Naive B cell (primary cell): ENCODE results near the gene IL17RD. TPM values are rescaled to one million over a fixed set of nuclear protein-coding genes. Genes with fewer than 3 reads are reported as not detected.

Experiments
- ATAC-seq, 2 donors: fragments of 150-1000 bp; cut with Tn5 transposase; 2 replicates each; pipeline ENCODE4 v1.10.0; 2021; ENCODE audit warnings: low read depth in 2 of 2, mild to moderate bottlenecking in 2 of 2, moderate library complexity in 2 of 2
- DNase-seq: peaks from one replicate; pipeline ENCODE4 v3.0.0; 2022
- H3K27ac Mint-ChIP-seq, 6 donors: one replicate each; pipeline ENCODE4 v1.8.0; 2020 to 2022; ENCODE audit warnings: mild to moderate bottlenecking in 6 of 6, mixed read lengths in 6 of 6, moderate library complexity in 5 of 6, inconsistent platforms in 2 of 6
- H3K27me3 Mint-ChIP-seq, 3 donors: one replicate each; pipeline ENCODE4 v1.8.0; 2021 to 2022; ENCODE audit warnings: mixed read lengths in 3 of 3, mild to moderate bottlenecking in 1 of 3
- H3K36me3 Mint-ChIP-seq, 2 donors: one replicate each; pipeline ENCODE4 v1.8.0; 2020 to 2022; ENCODE audit warnings: mixed read lengths in 2 of 2, inconsistent platforms in 1 of 2, mild to moderate bottlenecking in 1 of 2
- H3K4me1 Mint-ChIP-seq, 3 donors: one replicate each; pipeline ENCODE4 v1.8.0; 2020 to 2022; ENCODE audit warnings: mixed read lengths in 3 of 3, inconsistent platforms in 1 of 3, mild to moderate bottlenecking in 1 of 3, moderate library complexity in 1 of 3
- H3K4me3 Mint-ChIP-seq, 8 donors: one replicate each; pipeline ENCODE4 v1.8.0; 2020 to 2022; ENCODE audit warnings: mild to moderate bottlenecking in 8 of 8, mixed read lengths in 8 of 8, moderate library complexity in 8 of 8, inconsistent platforms in 2 of 8
- H3K9me3 Mint-ChIP-seq, 7 donors: one replicate each; pipeline ENCODE4 v1.8.0; 2020 to 2022; ENCODE audit warnings: mixed read lengths in 7 of 7, mild to moderate bottlenecking in 5 of 7, inconsistent platforms in 2 of 7, moderate library complexity in 1 of 7
- polyA plus RNA-seq, 6 donors: library from polyadenylated mRNA; unstranded; fragments of 300-500 nt; fragmentation: Illumina TruSeq; gene quantifications; one replicate each; pipeline ENCODE4 v1.2.3, GENCODE V29; 2021; ENCODE audit warnings: low read depth in 6 of 6

IL17RD gene
- polyA plus RNA-seq, 6 donors from 2014 or later: not detected

GRCh38 chr3:57135964-57136719 is 29.0 kb downstream of the IL17RD start:
- H3K27ac Mint-ChIP-seq: no peak overlapping the region
- ATAC-seq: no peak

DNA sequence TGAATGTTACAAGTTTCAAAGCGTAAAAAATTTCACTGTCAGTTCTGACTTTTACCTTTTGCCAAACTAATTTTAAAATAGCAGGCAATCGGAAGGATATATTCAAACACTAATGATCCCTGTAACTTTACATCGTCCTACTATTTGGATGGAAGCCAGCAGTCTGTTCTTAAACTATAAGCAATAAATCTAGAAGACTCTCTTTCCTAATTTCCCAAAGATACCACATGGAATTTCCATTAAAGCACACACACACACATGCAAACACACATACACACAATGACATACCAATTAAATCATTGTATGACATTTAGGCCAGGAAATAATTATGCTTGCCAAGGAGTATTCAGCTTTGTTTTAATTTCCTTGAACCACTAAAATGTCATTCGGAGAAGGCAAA is 32.0 kb downstream of the IL17RD start:
- Mint-ChIP-seq H3K27ac (no peak overlapping the region), H3K36me3 (peaks cover 0 to under 1% of the 10 kb centered on the region in 2 donors), H3K4me3 (no peak overlapping the region), H3K9me3 (peaks cover 0 to 2% (median 0%) of the 10 kb centered on the region in 7 donors), H3K4me1 (peaks cover 0 to 3% (median 0%) of the 10 kb centered on the region in 3 donors), H3K27me3 (peaks cover 6 to 35% (median 25%) of the 10 kb centered on the region in 3 donors)
- DNase-seq (no peak), ATAC-seq (no peak)

More at GRCh38 chr3:57135964-57136719, 29.0 kb downstream of the IL17RD start:
- H3K9me3 Mint-ChIP-seq: peaks cover 0 to 2% (median 0%) of the 10 kb centered on the region in 7 donors
- peaks cover 0 to 3% of the 10 kb centered on the region in 2 donors for H3K36me3 Mint-ChIP-seq
- H3K4me3 Mint-ChIP-seq: no peak overlapping the region
- H3K4me1 Mint-ChIP-seq: peaks cover 0 to 3% (median 0%) of the 10 kb centered on the region in 3 donors
- peaks cover 14 to 34% (median 21%) of the 10 kb centered on the region in 3 donors for H3K27me3 Mint-ChIP-seq
- DNase-seq: no peak

DNA sequence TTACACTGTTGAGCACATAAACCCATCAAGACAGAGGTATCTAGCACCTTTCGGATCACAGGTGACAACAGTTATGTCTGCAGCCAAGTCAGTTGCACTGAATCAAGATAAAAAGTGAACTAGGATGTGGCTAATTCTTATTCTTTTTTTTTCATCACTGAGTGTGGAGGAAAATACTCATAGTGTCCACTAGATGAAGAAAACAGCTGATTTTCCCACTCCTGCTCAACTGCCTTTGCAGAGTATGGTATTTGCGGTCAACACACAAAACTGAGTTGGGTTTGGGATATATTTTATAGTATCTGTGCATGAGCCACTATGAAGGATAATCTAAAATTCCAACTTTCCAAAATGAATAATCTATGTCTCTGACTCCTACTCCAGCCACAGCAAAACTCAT is 32.5 kb downstream of the IL17RD start:
- Mint-ChIP-seq H3K9me3 (peaks cover 0 to 2% (median 0%) of the 10 kb centered on the region in 7 donors), H3K36me3 (no peaks in the 10 kb centered on the region), H3K27me3 (peaks cover 1 to 35% (median 21%) of the 10 kb centered on the region in 3 donors), H3K4me3 (no peak overlapping the region), H3K4me1 (peaks cover 0 to 3% (median 0%) of the 10 kb centered on the region in 3 donors), H3K27ac (no peak overlapping the region)
- no peak for ATAC-seq
- DNase-seq: no peak

- H3K27me3 Mint-ChIP-seq: peaks cover 0 to 26% (median 13%) of the 10 kb centered on the region in 3 donors
- H3K36me3 Mint-ChIP-seq: no peaks in the 10 kb centered on the region
- peaks cover 0 to 3% (median 0%) of the 10 kb centered on the region in 3 donors for H3K4me1 Mint-ChIP-seq
- DNase-seq (no peak), ATAC-seq (no peak)
- H3K4me3 Mint-ChIP-seq: no peak overlapping the region
- peaks cover 0 to 2% (median 0%) of the 10 kb centered on the region in 7 donors for H3K9me3 Mint-ChIP-seq
- H3K27ac Mint-ChIP-seq: peak overlapping the region in 1 of 6 donors; percentile 27
These were observed 34.0 kb downstream of the IL17RD start for GRCh38 chr3:57131210-57131588.

DNA sequence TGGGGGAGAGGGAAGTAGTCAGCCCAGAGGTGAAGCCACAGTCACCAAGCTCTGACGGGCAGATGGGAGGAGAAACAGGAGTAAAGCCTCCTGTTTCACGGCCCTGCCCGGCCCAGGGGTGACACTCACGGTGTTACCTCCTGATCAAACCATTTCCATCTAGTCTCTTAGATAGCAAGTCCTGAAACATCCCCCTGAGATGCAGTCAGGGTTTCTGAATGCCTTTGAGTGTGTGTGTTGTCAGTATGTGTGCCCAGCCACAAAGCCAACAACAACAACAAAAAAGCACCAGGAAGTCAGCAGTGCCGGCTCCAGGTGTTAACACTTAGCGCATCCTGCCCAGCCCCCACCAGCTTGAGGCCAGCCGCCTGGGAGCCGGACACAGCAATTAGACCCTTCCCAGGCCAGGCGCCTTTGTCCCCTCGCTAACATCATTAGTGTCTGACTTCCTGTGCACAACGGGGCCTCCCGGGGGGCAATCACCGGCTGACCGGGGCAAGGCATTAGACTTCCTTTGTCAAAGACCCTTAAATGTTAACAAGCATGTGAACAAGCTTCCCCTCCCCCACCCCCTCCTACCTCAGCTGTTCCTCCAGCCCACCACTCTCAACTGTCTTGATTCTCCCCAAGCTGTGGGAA is 34.5 kb downstream of the IL17RD start:
- Mint-ChIP-seq H3K4me1 (peaks cover 0 to 3% (median 0%) of the 10 kb centered on the region in 3 donors), H3K27me3 (peaks cover 0 to 26% (median 13%) of the 10 kb centered on the region in 3 donors), H3K36me3 (no peaks in the 10 kb centered on the region), H3K27ac (no peak overlapping the region), H3K4me3 (no peak overlapping the region), H3K9me3 (peaks cover 0 to 2% (median 0%) of the 10 kb centered on the region in 7 donors)
- no peak for ATAC-seq
- DNase-seq: no peak

DNA sequence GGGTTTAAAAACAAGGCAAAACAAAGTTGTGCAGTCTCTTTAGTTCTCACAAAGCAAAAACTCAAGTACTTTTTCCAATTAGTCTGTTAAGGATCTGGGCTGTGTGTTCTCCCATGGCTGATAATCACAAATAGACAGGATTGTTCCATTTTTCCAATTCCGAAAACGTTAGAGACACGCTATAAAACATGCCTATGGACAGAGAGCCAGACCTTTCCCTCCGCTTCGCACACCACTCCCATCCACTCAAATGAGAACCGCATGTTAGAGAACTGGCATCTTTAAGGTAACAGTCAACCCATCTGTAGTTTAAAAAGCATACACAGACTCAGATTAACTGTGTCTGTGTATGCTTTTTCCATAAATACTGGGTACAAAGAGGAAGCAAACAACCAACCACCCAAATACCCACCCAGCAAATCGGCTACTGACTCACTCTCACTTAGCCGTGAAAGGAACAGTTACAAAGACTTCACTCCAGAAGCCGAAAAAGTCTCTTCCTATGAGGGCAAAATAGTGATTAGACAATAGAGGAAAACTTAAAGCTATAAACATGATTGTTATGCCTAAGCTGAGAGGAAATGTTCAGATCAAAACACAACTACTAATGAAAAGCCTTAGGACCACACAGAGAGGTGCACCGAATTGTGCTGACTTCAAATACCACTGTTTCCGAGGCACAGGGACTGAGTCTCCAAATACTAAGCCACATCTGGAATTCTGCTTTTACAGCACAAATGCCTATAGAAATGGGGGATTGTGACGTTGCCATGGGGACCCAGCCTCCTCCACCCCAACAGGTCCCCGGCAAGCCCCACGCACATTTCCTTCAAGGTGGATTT is 36.1 kb downstream of the IL17RD start:
- Mint-ChIP-seq H3K4me1 (no peaks in the 10 kb centered on the region), H3K4me3 (no peak overlapping the region), H3K9me3 (peaks cover 0 to 2% (median 0%) of the 10 kb centered on the region in 7 donors), H3K27ac (no peak overlapping the region), H3K36me3 (no peaks in the 10 kb centered on the region), H3K27me3 (peaks cover 0 to 32% (median 13%) of the 10 kb centered on the region in 3 donors)
- DNase-seq (no peak), ATAC-seq (no peak)

- Mint-ChIP-seq H3K27me3 (peaks cover 0 to 35% (median 19%) of the 10 kb centered on the region in 3 donors), H3K4me3 (no peak overlapping the region), H3K36me3 (no peaks in the 10 kb centered on the region), H3K27ac (no peak overlapping the region), H3K4me1 (no peaks in the 10 kb centered on the region), H3K9me3 (peaks cover 0 to 2% (median 0%) of the 10 kb centered on the region in 7 donors)
- DNase-seq (no peak), ATAC-seq (no peak)
These were observed 37.1 kb downstream of the IL17RD start for GRCh38 chr3:57127891-57128518.

GRCh38 chr3:57126244-57126643 is 38.9 kb downstream of the IL17RD start:
- DNase-seq (no peak), ATAC-seq (no peak)
- Mint-ChIP-seq H3K4me3 (no peak overlapping the region), H3K9me3 (peaks cover 0 to 1% (median 0%) of the 10 kb centered on the region in 7 donors), H3K27ac (no peak overlapping the region), H3K36me3 (no peaks in the 10 kb centered on the region), H3K27me3 (peaks cover 5 to 43% (median 29%) of the 10 kb centered on the region in 3 donors), H3K4me1 (no peaks in the 10 kb centered on the region)

DNA sequence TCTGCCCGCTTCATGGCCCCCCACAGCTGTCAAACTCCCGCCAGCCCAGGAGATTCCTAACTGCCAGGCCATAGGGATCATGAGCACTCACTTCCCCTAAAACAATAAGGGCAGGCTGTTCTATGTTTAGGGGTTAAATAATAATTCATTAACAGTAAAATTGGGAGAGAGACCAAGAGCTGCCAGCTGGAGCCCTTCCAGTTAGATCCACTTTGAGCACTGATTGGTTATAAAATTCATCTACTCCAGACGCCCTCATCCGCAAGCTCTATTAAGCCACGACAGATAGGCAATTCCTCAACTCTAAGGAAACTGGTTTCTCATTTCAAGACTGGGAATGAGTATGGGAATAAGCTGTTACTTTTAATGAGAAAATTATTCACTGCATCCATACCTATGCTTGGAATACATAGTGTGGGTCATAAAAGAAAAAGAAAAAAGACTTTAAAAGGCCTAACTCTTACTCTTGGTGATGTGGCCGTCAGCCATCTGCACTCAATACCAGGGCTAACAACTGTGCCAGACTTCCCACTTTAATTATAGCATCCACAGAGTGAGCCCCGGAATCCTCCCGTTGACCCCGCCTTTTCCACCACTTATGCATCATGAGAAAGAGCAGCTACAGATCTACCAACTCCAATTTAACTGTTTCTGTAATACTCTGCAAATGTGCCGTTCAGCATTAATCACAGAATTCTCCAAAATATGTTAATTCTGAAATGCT is 44.5 kb downstream of the IL17RD start:
- no peak for ATAC-seq
- no peaks in the 10 kb centered on the region for H3K4me1 Mint-ChIP-seq
- no peak overlapping the region for H3K27ac Mint-ChIP-seq
- no peak for DNase-seq
- H3K27me3 Mint-ChIP-seq: peaks cover 11 to 26% (median 19%) of the 10 kb centered on the region in 3 donors
- no peaks in the 10 kb centered on the region for H3K36me3 Mint-ChIP-seq
- no peak overlapping the region for H3K4me3 Mint-ChIP-seq
- H3K9me3 Mint-ChIP-seq: no peaks in the 10 kb centered on the region

DNA sequence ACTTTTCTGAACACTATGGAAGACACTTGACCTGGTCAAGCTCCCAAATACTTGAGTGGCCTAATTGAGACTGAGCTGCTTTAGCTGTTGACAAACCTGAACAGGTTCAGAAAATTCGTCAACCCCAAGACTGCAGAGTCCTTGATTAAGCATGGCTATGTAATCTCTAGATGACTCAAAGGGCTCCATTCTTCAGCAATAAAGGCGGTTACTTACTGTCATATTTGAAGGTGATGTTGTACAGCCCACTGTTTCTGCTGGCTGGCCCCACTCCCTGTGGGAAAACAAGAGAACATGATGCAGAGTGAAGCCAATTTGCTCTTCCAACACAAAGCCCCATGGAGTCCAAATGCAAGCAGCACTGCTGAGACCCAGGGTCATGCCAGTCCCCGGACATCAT is 45.1 kb downstream of the IL17RD start:
- no peaks in the 10 kb centered on the region for H3K36me3 Mint-ChIP-seq
- no peaks in the 10 kb centered on the region for H3K9me3 Mint-ChIP-seq
- no peak for DNase-seq
- H3K4me3 Mint-ChIP-seq: no peak overlapping the region
- no peak for ATAC-seq
- H3K4me1 Mint-ChIP-seq: no peaks in the 10 kb centered on the region
- H3K27me3 Mint-ChIP-seq: peaks cover 11 to 26% (median 25%) of the 10 kb centered on the region in 3 donors
- no peak overlapping the region for H3K27ac Mint-ChIP-seq

DNA sequence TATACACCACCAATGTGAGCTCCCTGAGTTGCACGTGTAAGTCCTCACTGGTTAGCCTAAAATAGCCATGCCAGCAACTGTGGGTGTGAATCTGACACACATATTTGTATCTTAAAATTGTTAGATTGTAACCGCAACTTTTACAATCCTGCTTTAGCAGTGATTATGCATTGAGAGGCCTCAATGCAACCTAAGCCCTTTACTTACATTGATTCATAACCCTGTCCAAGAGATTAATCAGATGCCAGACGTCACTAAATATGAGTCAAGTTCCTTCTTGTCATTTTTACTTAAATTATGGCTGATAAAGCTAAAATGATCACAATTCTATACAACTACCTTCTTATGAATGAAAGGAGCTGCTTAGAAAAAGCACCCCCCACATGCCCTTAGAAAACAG is 46.9 kb downstream of the IL17RD start:
- H3K27me3 Mint-ChIP-seq: peaks cover 11 to 24% (median 13%) of the 10 kb centered on the region in 3 donors
- H3K9me3 Mint-ChIP-seq: no peaks in the 10 kb centered on the region
- ATAC-seq: no peak

DNA sequence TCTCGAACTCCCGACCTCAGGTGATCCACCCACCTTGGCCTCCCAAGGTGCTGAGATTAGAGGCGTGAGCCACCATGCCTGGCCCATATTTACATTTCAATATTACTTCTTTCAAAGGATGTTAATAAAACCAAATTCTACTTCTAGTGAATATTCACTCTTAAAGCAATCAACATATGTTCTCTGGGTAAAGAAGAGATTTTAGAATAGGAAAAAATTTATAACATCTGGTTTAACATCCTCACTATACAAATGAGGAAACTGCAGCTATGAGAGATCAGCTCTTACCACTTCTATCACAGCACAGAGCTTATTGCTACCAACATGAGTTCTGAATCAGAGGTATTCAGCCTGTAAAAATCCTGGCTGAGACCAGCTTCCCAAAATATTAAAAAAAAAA is 48.7 kb downstream of the IL17RD start:
- Mint-ChIP-seq H3K9me3 (no peaks in the 10 kb centered on the region), H3K4me1 (peaks cover 0 to 2% (median 0%) of the 10 kb centered on the region in 3 donors), H3K4me3 (no peak overlapping the region), H3K27ac (peak overlapping the region in 1 of 6 donors; percentile 21), H3K27me3 (peaks cover 4 to 13% (median 11%) of the 10 kb centered on the region in 3 donors), H3K36me3 (no peaks in the 10 kb centered on the region)
- ATAC-seq: no peak
- no peak for DNase-seq

More for the DNA sequence above, 46.9 kb downstream of the IL17RD start:
- DNase-seq: no peak
- no peaks in the 10 kb centered on the region for H3K4me1 Mint-ChIP-seq
- no peak overlapping the region for H3K27ac Mint-ChIP-seq
- H3K4me3 Mint-ChIP-seq: no peak overlapping the region
- no peaks in the 10 kb centered on the region for H3K36me3 Mint-ChIP-seq
